ENCODE data around the gene CDH4.

CDH4 gene

GRCh38 chr20:61643656-61644377, 391.8 kb downstream of the CDH4 start:
- H3K4me3 ChIP-seq (ENCODE audit: low read depth, low read length), result no peak overlapping the region
- no peaks in the 10 kb centered on the region for H3K9me3 ChIP-seq (ENCODE audit: control insufficient read depth, insufficient read depth, low read depth, low read length)
- TF ChIP-seq ZNF248 (tag by site-specific recombination; IDR thresholded peaks at IDR 0.05) (no peak), ZFP3 (tag by site-specific recombination; IDR thresholded peaks at IDR 0.05; ENCODE audit: low read depth) (no peak), ZNF16 (tag by site-specific recombination; IDR thresholded peaks at IDR 0.05; ENCODE audit: low read depth) (no peak), ZNF266 (tag by site-specific recombination; IDR thresholded peaks at IDR 0.05; ENCODE audit: low read depth) (no peak), ZNF174 (tag by site-specific recombination; IDR thresholded peaks at IDR 0.05) (no peak)
- H3K4me1 ChIP-seq (ENCODE audit: control insufficient read depth, insufficient read depth, low read length), result no peaks in the 10 kb centered on the region
- H3K27ac ChIP-seq (ENCODE audit: extremely low read depth, low read depth, low read length), result no peak overlapping the region
- ChIA-PET CTCF (no interaction called here), POLR2A (no interaction called here)
- H3K36me3 ChIP-seq (ENCODE audit: control insufficient read depth in 2 of 2, insufficient read depth in 1 of 2, low read length in 2 of 2), result no peaks in the 10 kb centered on the region

GRCh38 chr20:61644378-61645076, 392.5 kb downstream of the CDH4 start:
- no peaks in the 10 kb centered on the region for H3K4me1 ChIP-seq (ENCODE audit: control insufficient read depth, insufficient read depth, low read length)
- ChIA-PET POLR2A (no interaction called here), CTCF (interaction anchor here (0.5 kb wide), 1 partner anchor 63 kb away, joined by 5 read pairs; no protein-coding TSS in a partner anchor)
- no peak overlapping the region for H3K4me3 ChIP-seq (ENCODE audit: low read depth, low read length)
- no peak overlapping the region for H3K27ac ChIP-seq (ENCODE audit: extremely low read depth, low read depth, low read length)
- no peaks in the 10 kb centered on the region for H3K9me3 ChIP-seq (ENCODE audit: control insufficient read depth, insufficient read depth, low read depth, low read length)
- TF ChIP-seq ZNF132 (tag by site-specific recombination; IDR thresholded peaks at IDR 0.05; ENCODE audit: borderline replicate concordance) (no peak), ZNF707 (tag by site-specific recombination; IDR thresholded peaks at IDR 0.05) (no peak), ZBTB21 (tag by site-specific recombination; IDR thresholded peaks at IDR 0.05) (no peak), GLIS2 (tag by site-specific recombination; IDR thresholded peaks at IDR 0.05) (no peak), ZNF670 (tag by site-specific recombination; IDR thresholded peaks at IDR 0.05; ENCODE audit: low read depth) (no peak), GFI1B (tag by site-specific recombination; IDR thresholded peaks at IDR 0.05) (no peak), KLF10 (tag by site-specific recombination; IDR thresholded peaks at IDR 0.05) (no peak), ZNF114 (tag by site-specific recombination; IDR thresholded peaks at IDR 0.05) (no peak), ZNF423 (tag by site-specific recombination; IDR thresholded peaks at IDR 0.05) (no peak), ZBTB20 (tag by site-specific recombination; IDR thresholded peaks at IDR 0.05) (no peak), ZNF791 (tag by site-specific recombination; IDR thresholded peaks at IDR 0.05) (no peak), ZSCAN23 (tag by site-specific recombination; IDR thresholded peaks at IDR 0.05) (no peak), ZNF121 (tag by site-specific recombination; IDR thresholded peaks at IDR 0.05) (no peak), HOXD13 (CRISPR knock-in tag; IDR thresholded peaks at IDR 0.05; ENCODE audit: borderline replicate concordance) (no peak)
- H3K36me3 ChIP-seq (ENCODE audit: control insufficient read depth in 2 of 2, insufficient read depth in 1 of 2, low read length in 2 of 2), result no peaks in the 10 kb centered on the region

- Histone ChIP-seq H3K4me1 (ENCODE audit: control insufficient read depth, insufficient read depth, low read length) (no peaks in the 10 kb centered on the region), H3K36me3 (ENCODE audit: control insufficient read depth in 2 of 2, insufficient read depth in 1 of 2, low read length in 2 of 2) (no peaks in the 10 kb centered on the region), H3K27ac (ENCODE audit: extremely low read depth, low read depth, low read length) (no peak overlapping the region), H3K4me3 (ENCODE audit: low read depth, low read length) (no peak overlapping the region), H3K9me3 (ENCODE audit: control insufficient read depth, insufficient read depth, low read depth, low read length) (no peaks in the 10 kb centered on the region)
- CTCF ChIA-PET, result no interaction called here
- POLR2A ChIA-PET, result no interaction called here
- no peak for TF ChIP-seq ZXDB (tag by site-specific recombination; IDR thresholded peaks at IDR 0.05)
- TF ChIP-seq ZNF140 (tag by site-specific recombination; IDR thresholded peaks at IDR 0.05), result no peak
- TF ChIP-seq REST (tag by site-specific recombination; IDR thresholded peaks at IDR 0.05), result no peak
- TF ChIP-seq TSHZ1 (tag by site-specific recombination; IDR thresholded peaks at IDR 0.05; ENCODE audit: borderline replicate concordance), result no peak
- no peak for TF ChIP-seq ZNF433 (tag by site-specific recombination; IDR thresholded peaks at IDR 0.05; ENCODE audit: low read depth)
Measured at GRCh38 chr20:61645732-61646131, 393.7 kb downstream of the CDH4 start.
